Cerebellar nuclear complex (tissue), 1 donor: ENCODE data around the gene COL24A1.
"Not testable (repeated sequence)": the region's sequence is repeated elsewhere in the genome, so short reads cannot be mapped to it uniquely, and the experiment has no call there.

Experiments
- DNase-seq, 2 experiments: peaks; one replicate each; lab custom pipeline; 2025; lab: John Stamatoyannopoulos, UW

Gene COL24A1

DNA sequence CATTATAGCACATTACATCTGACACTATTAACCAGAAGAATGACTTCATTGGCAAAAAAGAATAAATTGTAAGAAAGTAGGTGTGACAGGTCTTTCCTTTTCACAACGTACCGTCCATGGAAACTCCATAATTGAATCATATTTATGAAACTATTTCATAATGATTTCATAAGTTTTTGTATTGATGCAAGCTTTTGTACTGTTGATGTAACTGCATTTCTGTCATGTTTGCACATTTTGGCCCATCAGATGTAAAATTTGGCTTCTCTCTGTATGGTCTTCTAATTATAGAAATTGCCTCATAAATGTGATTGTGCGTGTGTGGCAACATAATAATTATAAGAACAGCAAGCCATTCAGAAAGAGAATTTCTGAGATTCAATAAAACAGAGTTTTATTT lies 267.7 kb downstream of the COL24A1 start:
- no peak for DNase-seq

DNA sequence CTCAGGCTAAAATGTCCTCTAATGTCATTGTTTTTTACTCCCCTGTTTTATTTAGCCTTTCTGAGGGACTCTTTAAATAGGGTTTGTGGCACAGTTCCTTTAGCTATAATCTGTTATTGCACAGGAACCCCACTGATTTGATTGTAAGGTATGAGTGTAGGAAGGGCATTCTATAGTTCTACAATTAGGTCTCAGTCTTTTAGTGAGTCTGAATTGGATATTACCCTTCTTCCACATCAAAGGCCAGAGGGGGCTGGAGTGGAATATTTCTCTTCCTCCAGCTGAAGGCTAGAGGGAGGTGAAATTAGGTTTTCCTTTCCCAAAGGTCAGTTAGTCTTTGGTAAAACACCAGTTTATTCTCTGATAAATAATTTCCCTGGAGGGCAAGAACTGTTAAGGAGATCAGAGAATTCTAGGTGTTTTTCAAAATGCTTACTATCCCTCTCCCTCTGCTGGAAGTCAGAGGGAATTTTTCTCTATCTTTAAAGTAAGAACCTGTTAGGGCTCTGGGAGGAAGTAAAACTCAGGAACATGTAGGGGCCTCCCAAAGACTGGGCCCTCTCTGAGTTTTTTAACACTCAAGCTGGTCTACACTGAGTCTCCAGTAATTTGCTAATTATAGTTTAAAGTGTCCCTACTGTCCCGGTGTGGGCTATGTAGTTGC lies 272.1 kb downstream of the COL24A1 start:
- DNase-seq = no peak

DNA sequence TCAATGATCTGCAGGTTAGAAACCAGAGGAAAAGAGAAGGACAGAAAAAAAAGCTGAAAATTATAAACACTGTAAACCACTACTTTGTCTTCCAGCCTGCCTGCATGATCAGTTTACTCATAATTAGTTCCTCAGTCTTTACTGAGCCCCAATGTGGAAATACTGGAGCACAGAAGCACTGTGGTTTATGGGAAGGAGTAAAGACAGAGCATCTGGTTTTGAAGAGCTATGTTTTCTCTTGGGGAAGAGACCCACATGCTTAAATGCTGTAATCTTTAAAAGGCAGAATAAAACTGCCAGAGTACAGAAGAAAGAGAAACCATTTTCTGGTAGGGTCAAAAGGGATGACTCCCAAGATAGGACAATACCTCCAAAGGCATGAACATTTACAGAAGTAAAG lies 289.4 kb downstream of the COL24A1 start:
- no peak for DNase-seq

DNA sequence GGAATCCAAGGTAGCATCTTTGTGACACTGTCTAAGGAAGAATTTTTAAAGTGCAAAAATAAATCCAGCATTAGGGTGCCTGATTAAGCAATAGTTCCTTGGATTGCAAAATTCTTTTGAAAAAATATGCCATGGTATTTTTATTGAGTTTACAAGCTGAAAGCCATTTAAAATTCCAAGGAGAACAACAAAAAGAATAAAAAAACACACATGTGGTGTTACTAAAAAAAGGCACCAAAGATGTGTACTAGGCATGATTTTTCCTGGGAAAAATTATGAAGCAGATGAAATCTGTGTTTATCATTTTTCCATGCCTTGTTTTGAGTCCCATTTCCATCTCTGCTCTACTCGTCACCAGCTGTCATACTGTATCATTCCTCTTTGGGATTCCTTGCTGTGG lies 291.4 kb downstream of the COL24A1 start:
- no peak for DNase-seq

DNA sequence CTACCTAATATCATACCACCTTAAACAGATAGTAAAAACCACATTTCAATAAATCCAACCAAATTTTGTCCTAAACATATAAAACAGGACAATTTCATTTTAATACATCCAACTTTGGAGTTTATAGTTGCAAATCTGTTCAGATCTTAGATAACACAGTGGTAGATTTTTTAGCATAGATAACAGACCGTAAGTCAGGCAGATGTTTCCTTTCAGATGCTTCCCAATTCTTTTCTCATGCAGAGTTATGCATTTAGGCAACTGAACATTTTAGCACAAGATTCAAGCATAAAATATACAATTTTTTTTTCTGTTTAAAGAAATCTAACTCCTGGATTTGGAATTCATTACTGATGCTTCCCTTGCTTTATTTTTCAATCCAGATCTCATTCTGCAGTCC lies 291.8 kb downstream of the COL24A1 start:
- no peak for DNase-seq

DNA sequence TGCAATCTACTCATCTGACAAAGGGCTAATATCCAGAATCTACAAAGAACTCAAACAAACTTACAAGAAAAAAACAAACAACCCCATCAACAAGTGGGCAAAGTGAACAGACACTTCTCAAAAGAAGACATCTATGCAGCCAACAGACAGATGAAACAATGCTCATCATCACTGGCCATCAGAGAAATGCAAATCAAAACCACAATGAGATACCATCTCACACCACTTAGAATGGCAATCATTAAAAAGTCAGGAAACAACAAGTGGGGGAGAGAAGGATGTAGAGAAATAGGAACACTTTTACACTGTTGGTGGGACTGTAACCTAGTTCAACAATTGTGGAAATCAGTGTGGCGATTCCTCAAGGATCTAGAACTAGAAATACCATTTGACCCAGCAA lies 292.9 kb downstream of the COL24A1 start:
- DNase-seq = not testable (repeated sequence)

DNA sequence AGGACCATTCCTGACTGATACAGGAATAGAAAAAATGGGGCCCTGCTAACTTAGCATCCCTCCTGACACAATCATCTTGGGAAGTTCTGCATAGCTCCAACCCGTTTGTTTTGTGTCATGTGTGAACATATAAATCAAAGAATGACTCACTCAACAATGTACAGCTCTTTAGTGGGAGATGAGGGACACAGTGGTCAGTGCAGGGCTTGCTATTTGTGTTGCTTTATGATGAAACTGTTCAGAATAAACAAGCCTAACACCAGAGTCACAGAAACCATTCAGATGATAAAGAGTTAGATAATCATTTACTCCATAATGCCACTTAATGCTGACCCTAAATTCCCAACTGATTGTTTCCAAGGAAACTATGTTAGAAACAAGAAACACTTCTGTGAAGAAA lies 294.1 kb downstream of the COL24A1 start:
- no peak for DNase-seq

DNA sequence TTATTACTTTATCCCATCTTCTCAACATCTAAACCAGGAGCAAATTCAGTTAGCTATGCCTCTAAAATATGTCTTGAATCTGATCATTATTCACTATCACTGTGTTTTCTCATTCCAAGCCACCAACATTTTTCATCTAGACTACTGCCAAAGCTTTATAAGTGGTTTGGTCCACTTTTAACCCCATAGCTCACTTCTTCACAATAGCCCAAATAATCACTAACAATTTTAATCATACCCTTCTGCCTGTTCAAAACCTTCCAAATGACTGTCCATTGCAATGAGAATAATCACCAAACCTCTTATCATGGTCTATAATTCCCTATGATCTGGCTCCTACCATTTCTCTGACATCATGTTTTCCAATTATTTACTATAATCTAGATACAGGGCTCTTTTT lies 298.6 kb downstream of the COL24A1 start:
- no peak for DNase-seq

DNA sequence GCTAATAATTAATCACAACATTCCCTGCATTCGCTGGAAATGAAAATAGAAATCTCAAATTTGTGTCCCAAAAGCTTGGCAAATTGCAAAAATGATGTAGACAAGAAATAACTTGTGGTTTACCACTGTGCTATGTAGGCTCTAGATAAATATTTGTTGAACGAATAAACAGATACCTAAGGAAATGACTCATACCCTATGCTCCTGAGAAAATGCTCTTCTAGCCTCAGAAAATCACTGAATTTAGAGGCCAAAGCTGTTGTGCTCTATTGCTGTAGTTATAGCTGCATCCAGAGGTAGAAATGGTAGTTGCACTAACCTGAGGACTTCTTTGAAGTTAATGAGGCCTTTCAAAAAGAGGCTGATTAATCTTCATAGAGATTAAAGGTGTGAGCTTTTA lies 306.3 kb downstream of the COL24A1 start:
- no peak for DNase-seq

DNA sequence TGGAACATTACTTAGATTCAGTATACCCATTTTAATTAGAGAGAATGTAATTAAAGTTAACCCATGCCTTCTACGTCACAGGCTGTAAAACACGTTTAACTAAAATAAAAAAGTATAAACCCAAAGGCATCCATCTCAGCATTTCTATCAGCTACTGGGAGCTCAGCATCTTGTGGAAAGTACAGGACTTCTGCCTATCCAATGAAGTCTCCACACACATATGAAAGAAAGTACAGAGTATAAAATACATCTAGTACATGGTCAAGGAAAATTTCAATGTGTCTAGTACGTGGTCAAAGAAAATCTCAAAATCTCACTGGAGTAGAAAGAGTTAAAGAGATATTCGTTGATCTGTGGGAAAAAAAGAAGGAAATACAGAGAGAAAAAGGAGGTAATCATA lies 306.9 kb downstream of the COL24A1 start:
- DNase-seq = no peak

DNA sequence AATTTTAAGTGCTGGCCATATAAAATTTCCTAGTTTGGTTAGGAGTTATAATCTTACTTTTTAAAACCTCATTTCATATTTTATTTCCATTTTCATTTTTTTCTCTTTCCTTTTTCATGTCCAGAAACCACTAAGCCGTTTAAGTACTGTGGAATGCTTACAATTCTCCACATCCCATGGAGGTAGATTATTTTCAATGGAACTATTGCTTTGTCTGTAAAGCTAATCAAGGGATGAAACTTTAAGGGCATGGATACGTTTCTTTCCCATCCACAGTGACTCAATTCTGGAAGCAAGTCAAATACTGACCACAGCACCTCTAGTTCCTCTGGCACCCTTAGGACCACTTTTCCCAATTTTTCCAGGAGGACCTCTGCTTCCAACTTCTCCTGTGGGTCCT lies 309.2 kb downstream of the COL24A1 start:
- no peak for DNase-seq

DNA sequence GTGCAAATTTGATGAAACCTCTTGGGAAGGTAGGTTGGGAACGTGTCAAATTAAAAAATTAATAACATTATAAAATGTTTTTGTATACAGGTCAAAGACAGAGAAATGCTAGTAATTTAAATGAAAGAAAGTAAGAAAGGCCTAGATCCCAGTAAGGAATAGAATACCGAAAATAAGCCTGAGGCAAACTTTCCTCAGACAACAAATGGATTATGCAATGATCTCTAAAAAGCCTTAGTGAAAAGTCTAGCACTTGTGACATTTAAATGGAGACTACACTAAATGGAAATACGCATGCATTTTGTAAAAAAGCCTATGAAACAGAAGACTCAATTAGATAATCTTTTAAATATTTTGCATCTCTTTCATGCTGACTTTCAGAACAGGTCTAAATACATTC lies 309.9 kb downstream of the COL24A1 start:
- DNase-seq = no peak

DNA sequence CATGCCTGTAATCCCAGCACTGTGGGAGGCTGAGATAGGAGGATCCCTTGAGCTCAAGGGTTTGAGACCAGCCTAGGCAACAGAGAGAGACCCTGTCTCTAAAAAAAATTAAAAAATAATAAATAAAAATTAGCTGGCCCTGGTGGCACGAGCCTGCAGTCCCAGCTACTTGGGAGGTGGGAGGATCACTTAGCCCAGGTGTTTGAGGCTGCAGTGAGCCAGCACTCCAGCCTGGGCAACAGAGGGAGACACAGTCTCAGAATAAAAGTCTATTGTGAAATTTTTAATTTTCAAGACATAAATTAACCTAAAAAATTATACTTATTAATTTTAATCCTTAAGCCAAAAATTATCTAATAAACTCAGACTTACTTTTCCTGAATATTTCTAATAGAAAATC lies 317.1 kb downstream of the COL24A1 start:
- no peak for DNase-seq

DNA sequence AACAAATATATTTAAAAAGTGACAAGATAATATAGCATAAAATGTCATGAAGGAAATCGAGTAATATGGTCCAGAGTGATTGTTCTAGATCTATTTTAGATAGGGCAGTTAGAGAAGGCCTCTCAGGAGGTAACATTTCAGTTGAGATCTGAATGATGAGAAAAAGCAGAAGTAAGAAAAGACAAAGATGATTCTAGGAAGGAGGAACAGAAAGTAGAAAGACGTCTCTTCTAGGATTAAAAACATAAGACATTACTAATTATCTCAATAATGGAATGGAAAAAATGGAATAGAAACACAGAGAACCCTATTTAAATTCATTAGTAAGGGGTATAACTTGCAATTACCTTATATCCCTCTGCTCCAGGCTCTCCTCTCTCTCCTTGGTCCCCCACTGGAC lies 318.3 kb downstream of the COL24A1 start:
- no peak for DNase-seq

DNA sequence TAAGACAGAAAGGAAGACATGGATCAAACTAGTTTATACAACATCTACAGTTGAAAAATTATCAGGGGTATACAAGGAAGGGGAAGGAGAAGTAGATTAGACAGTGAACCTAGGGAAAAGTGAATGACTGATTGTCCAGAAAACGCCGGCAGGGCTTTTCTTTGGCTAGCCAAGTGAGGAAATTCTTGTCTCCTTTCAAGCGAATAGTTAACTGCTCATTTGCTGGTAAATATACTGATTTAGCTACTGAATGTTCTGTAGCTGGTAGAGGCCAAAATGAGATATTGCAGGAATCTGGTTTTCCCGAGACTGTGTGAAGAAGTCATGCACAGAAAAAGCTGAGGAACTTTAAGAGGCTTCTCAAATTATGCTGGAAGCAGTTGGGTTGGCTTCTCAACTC lies 319.8 kb downstream of the COL24A1 start:
- DNase-seq = no peak

DNA sequence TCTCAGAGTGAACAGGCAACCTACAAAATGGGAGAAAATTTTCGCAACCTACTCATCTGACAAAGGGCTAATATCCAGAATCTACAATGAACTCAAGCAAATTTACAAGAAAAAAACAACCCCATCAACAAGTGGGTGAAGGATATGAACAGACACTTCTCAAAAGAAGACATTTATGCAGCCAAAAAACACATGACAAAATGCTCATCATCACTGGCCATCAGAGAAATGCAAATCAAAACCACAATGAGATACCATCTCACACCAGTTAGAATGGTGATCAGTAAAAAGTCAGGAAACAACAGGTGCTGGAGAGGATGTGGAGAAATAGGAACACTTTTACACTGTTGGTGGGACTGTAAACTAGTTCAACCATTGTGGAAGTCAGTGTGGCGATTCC lies 323.4 kb downstream of the COL24A1 start:
- not testable (repeated sequence) for DNase-seq

DNA sequence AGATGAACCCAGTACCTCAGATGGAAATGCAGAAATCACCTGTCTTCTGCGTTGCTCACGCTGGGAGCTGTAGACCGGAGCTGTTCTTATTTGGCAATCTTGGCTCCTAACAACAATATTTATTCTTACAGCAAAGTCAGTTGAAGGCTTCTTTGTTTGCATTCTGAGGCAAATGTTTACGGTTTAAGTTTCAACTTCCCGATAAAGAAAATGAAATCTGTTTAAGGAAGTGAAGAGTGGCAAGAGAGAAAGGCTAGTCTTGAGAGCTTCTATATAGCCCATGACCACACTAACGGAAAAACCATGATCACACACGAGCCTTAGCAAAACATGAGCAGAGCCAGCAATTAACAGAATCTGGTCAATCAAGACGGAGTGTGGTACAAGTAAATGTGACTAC lies 325.7 kb downstream of the COL24A1 start:
- no peak for DNase-seq

DNA sequence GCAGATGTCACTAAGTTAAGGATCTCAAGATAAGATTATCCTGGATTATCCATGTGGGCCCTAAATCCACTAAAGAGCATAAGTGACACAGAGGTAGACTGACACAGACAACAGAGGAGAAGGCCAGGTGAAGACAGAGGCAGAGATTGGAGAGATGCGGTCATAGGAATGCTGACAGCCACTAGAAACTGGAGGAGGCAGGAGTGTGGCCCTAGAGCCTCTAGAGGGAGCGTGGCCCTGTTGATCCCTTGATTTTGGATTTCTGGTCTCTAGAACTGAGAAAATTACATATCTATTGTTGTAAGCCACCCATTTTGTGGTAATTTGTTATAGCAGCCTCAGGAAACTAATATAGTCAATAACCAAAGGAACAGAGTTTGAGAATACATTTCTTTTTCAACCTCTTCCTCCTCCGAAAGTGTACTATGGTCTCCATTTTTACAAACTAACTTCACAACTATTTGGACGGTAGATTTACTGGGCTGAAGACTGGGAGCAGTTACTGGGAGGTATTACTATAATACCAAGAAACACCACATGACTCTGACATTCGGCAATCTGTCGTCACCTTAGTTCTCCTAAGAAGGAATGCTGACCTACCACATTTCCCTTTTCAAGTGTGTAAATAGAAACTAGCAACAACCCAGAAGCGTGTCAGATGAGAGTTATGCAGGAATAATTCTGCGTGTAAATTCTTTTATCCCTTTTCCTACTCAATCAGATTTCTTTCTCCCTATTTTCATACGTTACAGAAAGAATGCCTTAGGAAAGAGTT lies 332.3 kb downstream of the COL24A1 start:
- no peak for DNase-seq

DNA sequence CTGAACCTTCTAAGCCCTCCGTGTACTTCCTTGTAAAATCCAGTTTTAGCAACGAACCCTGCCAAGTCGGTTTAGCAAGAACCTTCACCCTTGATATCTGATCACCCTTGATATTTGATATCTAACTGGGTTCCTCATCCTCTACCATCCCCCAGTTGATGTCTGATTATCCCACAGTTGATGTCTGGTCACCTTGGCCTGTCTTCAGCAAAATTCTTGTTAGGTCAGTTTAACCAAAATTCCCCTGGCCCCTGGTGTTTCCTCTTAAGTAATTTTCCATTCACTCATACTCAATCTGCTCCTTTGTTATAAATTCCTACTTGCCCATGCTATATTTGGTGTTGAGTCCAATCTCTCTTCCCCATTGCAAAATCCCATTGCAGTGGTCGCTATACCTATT lies 333.9 kb downstream of the COL24A1 start:
- DNase-seq = no peak

DNA sequence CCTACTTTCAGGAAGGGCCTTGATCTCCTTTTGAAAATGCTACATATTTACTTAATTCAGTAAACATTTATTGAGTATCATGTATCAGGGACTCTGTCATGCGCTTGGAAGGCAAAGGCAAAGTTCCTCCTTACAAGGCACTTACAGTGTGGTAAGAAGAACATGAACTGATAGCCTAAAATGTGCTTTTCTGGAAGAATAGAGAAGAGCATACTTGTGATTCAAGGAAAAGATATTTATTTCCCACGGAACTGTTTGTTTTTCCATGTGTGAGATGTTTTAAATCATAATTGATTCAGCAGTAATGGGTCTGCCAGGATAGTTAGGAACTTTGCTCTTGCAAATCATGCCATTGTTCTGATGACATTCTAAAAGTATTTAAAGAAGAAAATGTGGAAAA lies 338.2 kb downstream of the COL24A1 start:
- no peak for DNase-seq

DNA sequence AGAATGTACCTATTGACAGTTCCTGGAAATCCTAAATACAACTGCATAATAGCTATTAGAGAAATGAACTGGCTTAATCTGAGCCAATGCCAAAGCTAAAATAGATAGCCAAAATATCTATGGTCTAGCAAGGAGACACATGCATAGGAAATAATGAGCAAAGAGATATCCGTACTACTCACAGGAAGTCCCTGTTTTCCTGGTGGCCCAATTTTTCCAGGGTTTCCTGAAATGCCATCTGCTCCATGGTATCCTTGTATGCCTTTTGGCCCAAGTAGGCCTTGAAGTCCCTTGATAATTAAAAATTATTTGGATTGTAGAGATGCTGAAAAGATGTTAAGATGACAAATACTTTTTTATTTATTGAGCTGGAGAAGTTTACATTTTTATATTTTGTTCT lies 340.0 kb downstream of the COL24A1 start:
- DNase-seq = no peak

DNA sequence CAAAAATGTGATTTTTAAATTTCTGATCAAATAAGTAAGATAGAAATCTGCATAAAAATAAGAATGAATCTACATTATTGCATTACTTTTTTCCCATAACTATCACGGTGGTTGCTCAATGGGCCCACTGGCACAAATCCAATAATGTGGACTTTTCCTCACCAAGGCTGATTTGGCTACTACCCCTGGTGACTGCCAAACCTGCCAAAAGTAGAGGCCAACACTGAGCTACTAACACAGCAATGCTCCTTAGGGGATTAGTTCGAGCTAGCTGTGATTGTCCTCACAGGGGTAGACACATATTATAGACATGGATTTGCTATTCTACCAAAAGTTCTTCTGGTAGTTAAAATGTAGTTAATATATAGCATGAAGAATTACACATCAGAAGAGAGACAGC lies 340.7 kb downstream of the COL24A1 start:
- no peak for DNase-seq

DNA sequence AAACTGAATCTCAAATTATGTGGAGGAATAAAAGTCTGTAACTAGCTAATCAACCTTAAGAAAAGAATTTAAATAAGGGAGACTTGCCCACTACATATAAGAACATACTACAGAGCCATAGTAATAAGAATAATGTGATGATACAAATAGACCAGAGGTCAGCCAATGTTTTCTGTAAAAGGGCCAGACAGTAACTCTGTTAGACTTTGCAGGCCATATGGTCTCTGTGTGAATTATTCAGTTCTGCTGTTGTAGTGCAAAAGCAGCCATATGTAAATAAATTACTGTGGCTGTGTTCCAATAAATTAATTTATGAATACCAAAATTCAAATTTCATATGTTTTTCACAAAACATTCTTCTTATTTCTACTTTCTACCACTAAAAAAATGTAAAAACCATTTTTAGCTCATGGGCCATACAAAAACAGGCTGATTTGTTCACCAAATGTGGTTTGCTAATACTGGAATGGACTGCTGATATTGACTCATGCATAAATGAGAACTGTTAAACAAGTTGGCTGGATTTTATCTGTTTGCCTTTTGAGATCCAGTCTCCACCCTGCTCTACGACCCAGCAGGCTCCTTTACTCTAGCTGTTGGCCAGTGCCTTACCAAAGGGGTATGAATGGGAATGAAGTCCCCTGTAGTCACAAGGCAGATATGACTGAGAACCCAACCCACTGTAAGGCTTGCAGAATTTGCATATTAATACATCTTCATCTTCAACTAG lies 350.2 kb downstream of the COL24A1 start:
- peak in 1 of 2 experiments; percentile 39 for DNase-seq
